PFSK-1 (cell line): Measurements from ENCODE around the gene RPL38.

Experiments
- POLR2AphosphoS5 ChIP-seq: IDR thresholded peaks from 2 replicates; pipeline ENCODE4 v1.6.1; 2012; ENCODE audit warnings: low read depth, mild to moderate bottlenecking, control low read depth, low read length, moderate library complexity
- SIN3A ChIP-seq: IDR thresholded peaks from 2 replicates; pipeline ENCODE4 v1.6.1; 2012; ENCODE audit warnings: mild to moderate bottlenecking, low read length, moderate library complexity, borderline replicate concordance; ENCODE audit not compliant: insufficient read depth
- TAF1 ChIP-seq: IDR thresholded peaks from 2 replicates; pipeline ENCODE4 v1.6.1; 2012; ENCODE audit warnings: low read length, control low read depth, borderline replicate concordance; ENCODE audit not compliant: insufficient read depth
- TF ChIP-seq, protein P1 (sequence below), 2 experiments: IDR thresholded peaks; 2 replicates each; pipeline versions ENCODE4 v1.6.1 to v1.8.0; 2011 to 2012; ENCODE audit warnings: low read depth in 2 of 2, low read length in 2 of 2, control low read depth in 1 of 2, inconsistent platforms in 1 of 2, mild to moderate bottlenecking in 1 of 2, moderate library complexity in 1 of 2; ENCODE audit not compliant: insufficient read depth in 1 of 2

DNA sequence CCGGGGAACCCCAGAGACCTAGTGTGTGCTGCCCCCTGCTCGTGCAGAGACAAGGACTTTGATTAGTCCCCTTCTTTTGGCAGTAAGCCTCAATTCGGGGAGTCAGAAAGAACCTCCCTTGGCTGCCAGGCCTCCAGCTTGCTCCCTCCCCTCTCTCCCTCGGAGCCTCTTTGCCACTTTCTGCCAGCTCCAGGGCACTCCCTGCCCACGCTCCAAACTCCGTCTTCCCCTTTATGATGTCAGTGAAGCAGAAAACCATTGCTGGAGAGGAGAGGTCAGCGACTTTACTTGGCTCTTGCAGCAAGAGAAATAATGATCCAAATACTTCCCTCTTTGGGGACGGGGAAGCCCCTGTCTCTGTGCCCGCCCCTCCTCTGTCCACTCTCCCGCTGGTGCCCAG lies 38.0 kb downstream of the RPL38 start:
- TF ChIP-seq, protein P1, sequence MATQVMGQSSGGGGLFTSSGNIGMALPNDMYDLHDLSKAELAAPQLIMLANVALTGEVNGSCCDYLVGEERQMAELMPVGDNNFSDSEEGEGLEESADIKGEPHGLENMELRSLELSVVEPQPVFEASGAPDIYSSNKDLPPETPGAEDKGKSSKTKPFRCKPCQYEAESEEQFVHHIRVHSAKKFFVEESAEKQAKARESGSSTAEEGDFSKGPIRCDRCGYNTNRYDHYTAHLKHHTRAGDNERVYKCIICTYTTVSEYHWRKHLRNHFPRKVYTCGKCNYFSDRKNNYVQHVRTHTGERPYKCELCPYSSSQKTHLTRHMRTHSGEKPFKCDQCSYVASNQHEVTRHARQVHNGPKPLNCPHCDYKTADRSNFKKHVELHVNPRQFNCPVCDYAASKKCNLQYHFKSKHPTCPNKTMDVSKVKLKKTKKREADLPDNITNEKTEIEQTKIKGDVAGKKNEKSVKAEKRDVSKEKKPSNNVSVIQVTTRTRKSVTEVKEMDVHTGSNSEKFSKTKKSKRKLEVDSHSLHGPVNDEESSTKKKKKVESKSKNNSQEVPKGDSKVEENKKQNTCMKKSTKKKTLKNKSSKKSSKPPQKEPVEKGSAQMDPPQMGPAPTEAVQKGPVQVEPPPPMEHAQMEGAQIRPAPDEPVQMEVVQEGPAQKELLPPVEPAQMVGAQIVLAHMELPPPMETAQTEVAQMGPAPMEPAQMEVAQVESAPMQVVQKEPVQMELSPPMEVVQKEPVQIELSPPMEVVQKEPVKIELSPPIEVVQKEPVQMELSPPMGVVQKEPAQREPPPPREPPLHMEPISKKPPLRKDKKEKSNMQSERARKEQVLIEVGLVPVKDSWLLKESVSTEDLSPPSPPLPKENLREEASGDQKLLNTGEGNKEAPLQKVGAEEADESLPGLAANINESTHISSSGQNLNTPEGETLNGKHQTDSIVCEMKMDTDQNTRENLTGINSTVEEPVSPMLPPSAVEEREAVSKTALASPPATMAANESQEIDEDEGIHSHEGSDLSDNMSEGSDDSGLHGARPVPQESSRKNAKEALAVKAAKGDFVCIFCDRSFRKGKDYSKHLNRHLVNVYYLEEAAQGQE (IDR thresholded peaks at IDR 0.05; ENCODE audit: insufficient read depth in 1 of 2, low read depth in 2 of 2, low read length in 2 of 2) = no peak
- no peak for TF ChIP-seq POLR2AphosphoS5
- no peak for TF ChIP-seq TAF1
- no peak for TF ChIP-seq SIN3A
